Vagina (tissue), 2 donors: ENCODE measurements around the gene SPEG. TPM values are rescaled to one million over a fixed set of nuclear protein-coding genes. Genes with fewer than 3 reads are reported as not detected.

Source experiments
- DNase-seq, 2 donors: peaks; one replicate each; pipeline ENCODE4 v3.0.0-alpha.2; 2017; ENCODE audit errors: extremely low spot score in 2 of 2
- H3K27ac ChIP-seq: fragments of 200-600 bp; sonication (generic); one replicate; pipeline ENCODE4 v1.5.1; 2019
- H3K27me3 ChIP-seq: fragments of 200-600 bp; sonication (generic); one replicate; pipeline ENCODE4 v1.5.1; 2019
- H3K36me3 ChIP-seq, 2 donors: fragments of 200-600 bp; sonication (generic); one replicate each; pipeline ENCODE4 v1.5.1; 2017 to 2019
- H3K4me1 ChIP-seq: fragments of 200-600 bp; sonication (generic); one replicate; pipeline ENCODE4 v1.5.1; 2019
- H3K4me3 ChIP-seq, 2 donors: fragments of 200-600 bp; sonication (generic); 1 replicate in 1 of 2; 2 replicates in 1 of 2; pipeline ENCODE4 v1.5.1; 2016 to 2019
- H3K9me3 ChIP-seq: fragments of 200-600 bp; sonication (generic); one replicate; pipeline ENCODE4 v1.5.1; 2019
- CTCF ChIP-seq, 3 experiments: fragments of 450-650 bp in 2 of 3; fragments of 200-600 bp in 1 of 3; sonication (generic) in 1 of 3; IDR thresholded peaks; one replicate each; pipeline ENCODE4 v1.5.1; 2017 to 2019; ENCODE audit warnings: antibody characterized with exemption in 3 of 3, mild to moderate bottlenecking in 2 of 3, moderate library complexity in 2 of 3
- POLR2A ChIP-seq, 2 donors: fragments of 450-650 bp; IDR thresholded peaks; one replicate each; pipeline ENCODE4 v1.6.1; 2017; ENCODE audit warnings: antibody characterized with exemption in 2 of 2, mild to moderate bottlenecking in 2 of 2, moderate library complexity in 2 of 2
- POLR2AphosphoS5 ChIP-seq, 2 donors: sonication (generic); formaldehyde crosslinking; IDR thresholded peaks; one replicate each; pipeline ENCODE4 v1.9.0; 2017; ENCODE audit warnings: antibody characterized with exemption in 2 of 2, mild to moderate bottlenecking in 2 of 2, low read depth in 1 of 2; ENCODE audit not compliant: insufficient read depth in 1 of 2
- intact Hi-C: fragments of 100-400 bp; cut with DNase I; formaldehyde crosslinking; loops from one replicate; pipeline ENCODE4 v1.15.1; 2023
- total RNA-seq: library from RNA; depleted of rRNA; stranded (reverse); fragments of >200 nt; gene quantifications from one replicate; pipeline ENCODE4 v1.2.3, GENCODE V29; 2016

SPEG gene
- total RNA-seq = 28.2 TPM

GRCh38 chr2:219434718-219435525, at the start of gene SPEG:
TSS of gene SPEG (plus strand) at chr2:219434843. CDS start at chr2:219434978, 135 bp downstream.
- no peaks in the 10 kb centered on the region for H3K36me3 ChIP-seq
- intact Hi-C loops = no loop called here

GRCh38 chr2:219384859-219385258, 49.8 kb upstream of the SPEG start:
- no peak for DNase-seq
- H3K4me3 ChIP-seq = no peak overlapping the region
- H3K36me3 ChIP-seq = peaks cover 0 to 61% of the 10 kb centered on the region in 2 donors
- no peaks in the 10 kb centered on the region for H3K27me3 ChIP-seq
- H3K9me3 ChIP-seq = no peaks in the 10 kb centered on the region
- peaks cover 33% of the 10 kb centered on the region for H3K4me1 ChIP-seq
- intact Hi-C loops = loop anchor here (10.0 kb wide), 1 partner anchor 220 kb away; the partner anchor contains the start of gene NHEJ1
- TF ChIP-seq POLR2A (IDR thresholded peaks at IDR 0.05) (no peak), CTCF (IDR thresholded peaks at IDR 0.05) (no peak), POLR2AphosphoS5 (IDR thresholded peaks at IDR 0.05; ENCODE audit: insufficient read depth in 1 of 2, low read depth in 1 of 2) (no peak)
- no peak overlapping the region for H3K27ac ChIP-seq

More at GRCh38 chr2:219434718-219435525, at the start of gene SPEG:
- Histone ChIP-seq H3K27ac (peak within 1 kb of the TSS; percentile 65), H3K9me3 (no peaks in the 10 kb centered on the region), H3K27me3 (peaks cover 6% of the 10 kb centered on the region), H3K4me1 (peaks cover 11% of the 10 kb centered on the region), H3K4me3 (peak within 1 kb of the TSS; percentile 13 to 31)
- TF ChIP-seq POLR2AphosphoS5 (IDR thresholded peaks at IDR 0.05; ENCODE audit: insufficient read depth in 1 of 2, low read depth in 1 of 2) = no peak
- DNase-seq = no peak

- Histone ChIP-seq H3K36me3 (peaks cover 0 to 52% of the 10 kb centered on the region in 2 donors), H3K27ac (no peak overlapping the region), H3K9me3 (no peaks in the 10 kb centered on the region), H3K4me1 (peaks cover 33% of the 10 kb centered on the region), H3K27me3 (no peaks in the 10 kb centered on the region), H3K4me3 (no peak overlapping the region)
- TF ChIP-seq POLR2A (IDR thresholded peaks at IDR 0.05) (no peak), POLR2AphosphoS5 (IDR thresholded peaks at IDR 0.05; ENCODE audit: insufficient read depth in 1 of 2, low read depth in 1 of 2) (no peak), CTCF (IDR thresholded peaks at IDR 0.05) (no peak)
- no peak for DNase-seq
- intact Hi-C loops = loop anchor here (10.0 kb wide), 1 partner anchor 221 kb away; the partner anchor contains the start of gene NHEJ1
These were observed 48.6 kb upstream of the SPEG start for GRCh38 chr2:219385958-219386520.

GRCh38 chr2:219386532-219387280, 47.9 kb upstream of the SPEG start:
- intact Hi-C loops = loop anchor here (10.0 kb wide), 1 partner anchor 222 kb away; the partner anchor contains the start of gene NHEJ1
- peaks cover 0 to 46% of the 10 kb centered on the region in 2 donors for H3K36me3 ChIP-seq
- DNase-seq = no peak

More at GRCh38 chr2:219386532-219387280, 47.9 kb upstream of the SPEG start:
- Histone ChIP-seq H3K4me3 (peak overlapping the region; percentile 58 to 94), H3K27me3 (no peaks in the 10 kb centered on the region), H3K27ac (peak overlapping the region; percentile 94), H3K9me3 (no peaks in the 10 kb centered on the region), H3K4me1 (peaks cover 33% of the 10 kb centered on the region)
- TF ChIP-seq POLR2AphosphoS5 (IDR thresholded peaks at IDR 0.05; ENCODE audit: insufficient read depth in 1 of 2, low read depth in 1 of 2) (no peak), CTCF (IDR thresholded peaks at IDR 0.05) (no peak), POLR2A (IDR thresholded peaks at IDR 0.05) (no peak)
